Endometrium (tissue), 2 donors: Measurements from ENCODE around the gene UQCRC1.

ENCODE experiments used
- FAIRE-seq: peaks from 2 replicates; lab custom pipeline; 2012; peaks lifted over from hg19 to GRCh38; lab: Jason Lieb, UNC
- donor health status: control.
- donor health status: control.

Gene UQCRC1

DNA sequence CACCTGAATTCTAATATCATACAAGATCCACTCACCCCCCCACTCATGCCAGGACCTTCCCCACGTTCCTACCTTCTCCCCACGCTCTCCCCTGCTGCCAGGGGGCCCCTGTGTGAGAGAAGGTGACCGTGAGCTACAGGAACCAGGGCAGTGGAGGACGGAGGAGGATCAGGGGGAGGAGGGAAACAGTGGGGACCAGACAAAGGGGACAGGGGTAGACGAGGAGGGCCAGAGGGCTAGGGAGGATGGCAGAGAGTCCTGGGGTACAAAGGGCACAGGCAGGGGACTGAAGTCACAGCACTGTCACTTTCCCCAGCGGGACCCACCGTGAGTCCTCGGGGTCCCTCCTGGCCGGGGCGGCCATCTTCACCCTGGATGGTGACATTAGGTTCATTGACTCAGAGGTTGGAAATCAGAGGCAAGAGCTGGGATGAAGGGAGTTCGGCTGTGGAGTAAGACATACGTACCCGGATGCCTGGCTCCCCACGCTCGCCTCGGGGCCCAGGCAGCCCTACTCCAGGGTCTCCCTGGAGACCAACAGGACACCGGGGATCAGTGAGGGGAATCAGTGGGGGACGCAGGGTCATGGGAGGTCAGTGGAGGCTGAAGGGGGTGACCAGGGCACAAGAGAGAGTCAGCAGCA is 39.5 kb downstream of the UQCRC1 start:
- no peak for FAIRE-seq

DNA sequence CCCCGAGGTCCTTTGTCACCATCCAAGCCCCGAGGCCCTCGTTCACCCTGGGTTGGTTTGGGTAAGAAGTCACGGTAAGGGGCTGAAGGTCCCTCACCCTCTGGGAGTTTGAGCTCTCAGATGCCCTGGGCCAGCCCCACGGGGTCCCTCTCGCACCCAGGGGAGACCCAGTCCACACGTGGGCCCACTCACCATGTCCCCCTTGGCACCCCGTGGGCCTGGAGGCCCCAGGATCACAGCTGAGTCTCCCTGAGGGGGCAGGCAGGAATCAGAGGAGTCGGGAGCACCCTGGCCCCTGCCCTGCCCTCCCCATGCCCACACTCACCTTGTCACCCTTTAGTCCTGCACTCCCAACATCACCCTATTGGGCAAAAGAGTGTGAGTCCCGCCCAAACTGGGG is 40.0 kb downstream of the UQCRC1 start:
- FAIRE-seq, result no peak

DNA sequence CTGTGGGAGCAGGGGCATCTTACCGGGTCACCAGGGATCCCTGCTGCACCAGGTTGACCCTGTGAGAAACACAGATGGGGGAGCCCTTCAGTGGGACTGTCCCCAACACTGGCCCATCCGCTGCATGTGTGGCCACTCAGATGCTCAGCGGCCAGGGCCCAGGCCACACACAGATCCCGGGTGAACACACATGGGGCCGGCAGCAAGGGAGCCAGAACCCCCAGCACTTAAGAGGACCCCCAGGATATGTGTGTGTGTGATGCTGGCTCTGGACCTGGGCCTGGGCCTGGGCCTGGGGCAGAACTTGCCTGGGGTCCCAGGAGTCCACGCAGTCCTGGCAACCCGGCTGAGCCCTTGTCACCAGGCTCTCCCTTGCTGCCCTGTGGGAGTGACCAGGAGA is 41.0 kb downstream of the UQCRC1 start:
- FAIRE-seq, result no peak

DNA sequence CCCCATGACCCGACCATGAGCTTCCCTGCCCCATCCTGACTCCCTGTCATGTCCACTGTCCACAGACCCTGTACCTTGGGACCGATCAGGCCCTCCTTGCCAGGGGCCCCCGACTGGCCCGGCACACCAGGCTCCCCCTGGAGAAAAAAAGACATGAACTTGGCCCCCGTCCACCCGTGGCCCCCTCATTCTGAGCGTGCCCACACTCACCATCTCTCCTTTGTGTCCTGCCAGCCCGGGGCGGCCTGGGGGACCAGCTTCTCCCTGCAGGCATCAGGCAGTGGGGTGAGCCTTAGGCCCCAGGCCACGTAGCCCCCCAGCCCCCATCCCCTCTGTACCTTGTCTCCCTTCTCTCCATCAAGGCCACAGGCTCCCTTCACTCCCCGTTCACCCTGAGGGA is 41.9 kb downstream of the UQCRC1 start:
- no peak for FAIRE-seq

DNA sequence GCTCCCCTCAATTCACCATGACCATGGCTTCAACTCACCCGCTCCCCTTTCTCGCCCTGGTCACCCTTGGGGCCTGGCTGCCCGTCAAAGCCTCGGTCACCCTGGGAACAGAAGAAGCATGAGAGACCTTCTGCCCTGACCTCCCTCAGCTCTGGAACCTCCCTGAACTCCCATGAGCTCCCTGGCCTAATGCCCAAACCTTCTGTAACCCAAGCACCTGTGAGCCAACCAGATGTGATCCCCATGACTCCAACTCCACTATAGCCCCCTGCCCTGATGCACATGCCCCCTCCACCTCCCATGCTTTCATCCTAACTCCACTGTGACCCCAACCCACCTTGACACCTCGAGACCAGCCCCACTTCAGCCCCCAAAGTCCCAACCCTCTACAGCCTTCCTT is 42.4 kb downstream of the UQCRC1 start:
- no peak for FAIRE-seq

DNA sequence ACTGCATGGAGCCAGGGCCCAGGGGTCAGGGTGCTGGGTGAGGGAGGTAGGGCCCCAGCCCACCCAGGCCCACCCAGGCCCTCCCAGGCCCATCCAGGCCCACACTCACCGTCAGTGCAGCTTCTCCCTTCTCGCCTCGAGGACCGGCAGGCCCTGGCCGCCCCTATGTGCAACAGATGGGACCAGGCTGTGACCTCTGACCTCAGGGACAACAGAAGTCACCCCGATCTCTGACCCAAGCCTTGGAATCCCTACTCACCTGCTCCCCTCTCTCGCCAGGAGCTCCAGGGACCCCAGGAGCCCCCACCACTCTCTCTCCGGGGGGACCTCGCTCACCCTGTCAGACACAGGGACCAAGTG is 43.1 kb downstream of the UQCRC1 start:
- FAIRE-seq, result no peak

DNA sequence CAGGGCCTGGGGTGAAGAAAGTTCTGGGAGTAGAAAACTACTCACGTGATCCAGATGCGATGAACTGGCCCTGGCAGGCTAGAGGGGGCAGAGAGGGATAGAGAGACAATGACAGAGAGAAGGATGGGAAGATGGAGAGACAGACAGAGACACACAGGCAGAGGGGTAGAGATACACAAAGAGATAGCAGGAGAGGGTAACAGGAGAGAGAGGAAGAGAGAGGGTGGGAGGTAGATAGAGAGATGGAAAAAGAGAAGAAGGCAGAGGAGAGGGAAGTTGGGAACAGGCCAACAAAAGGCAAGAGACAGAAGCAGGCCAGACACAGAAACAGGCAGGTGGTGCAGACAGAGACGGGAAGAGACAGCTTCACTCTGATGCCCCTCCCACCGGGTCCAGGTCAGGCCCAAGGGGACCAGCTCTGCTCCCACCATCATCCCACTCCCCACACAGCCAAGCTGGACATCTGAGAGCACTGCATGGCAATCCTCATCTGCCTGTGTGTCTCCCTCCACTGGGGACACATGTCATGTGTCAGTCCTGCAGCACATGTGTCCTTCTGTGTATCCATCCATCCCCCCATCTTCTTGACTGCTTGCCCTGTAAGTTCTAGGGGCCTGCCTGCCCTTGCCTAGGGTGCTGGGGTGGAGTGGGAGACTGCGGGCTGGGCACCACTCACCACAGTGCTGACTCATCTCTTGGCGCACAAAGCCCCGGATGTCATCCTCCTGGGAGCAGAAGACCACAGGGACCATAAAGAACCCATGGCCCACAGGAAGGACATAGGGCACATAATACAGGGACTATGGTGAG is 43.6 kb downstream of the UQCRC1 start:
- FAIRE-seq, result no peak

DNA sequence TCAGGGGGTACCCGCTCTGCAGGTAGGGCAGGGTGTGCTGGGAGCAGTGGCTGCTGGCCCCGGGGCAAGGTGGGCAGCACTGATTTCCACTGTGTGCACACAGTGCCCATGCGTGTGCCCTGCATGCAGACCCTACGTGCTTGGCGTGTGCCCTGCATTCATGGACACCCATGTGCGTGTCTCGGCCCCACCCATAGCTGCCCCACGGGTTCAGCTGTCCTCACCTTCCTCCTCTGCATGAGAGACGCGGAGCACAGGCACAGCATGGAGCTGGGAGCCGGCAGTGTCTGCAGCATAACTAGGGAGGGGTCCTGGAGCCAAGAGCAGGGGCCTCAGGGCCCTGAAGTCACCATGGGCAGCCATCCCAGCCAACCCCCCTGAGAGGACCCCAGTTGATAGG is 44.3 kb downstream of the UQCRC1 start:
- no peak for FAIRE-seq

DNA sequence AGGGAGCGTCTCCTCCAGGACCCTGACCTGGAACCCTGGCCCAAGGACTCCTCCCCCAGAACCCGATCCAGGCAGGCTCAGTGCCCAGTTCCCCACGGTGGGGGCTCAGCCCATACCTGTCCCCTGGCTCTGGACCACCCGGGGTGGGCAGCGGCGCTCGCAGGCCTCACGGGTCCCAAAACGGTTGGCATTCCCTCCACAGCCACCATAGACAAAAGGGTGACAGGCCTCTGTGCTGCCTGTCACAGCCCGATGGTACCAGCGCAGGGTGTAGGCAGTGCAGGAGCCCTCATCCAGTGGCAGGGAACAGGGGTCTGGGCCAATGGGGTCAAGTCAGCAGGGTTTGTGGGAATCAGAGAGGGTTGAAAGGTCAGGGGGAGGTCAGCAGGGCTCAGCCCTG is 44.8 kb downstream of the UQCRC1 start:
- no peak for FAIRE-seq

DNA sequence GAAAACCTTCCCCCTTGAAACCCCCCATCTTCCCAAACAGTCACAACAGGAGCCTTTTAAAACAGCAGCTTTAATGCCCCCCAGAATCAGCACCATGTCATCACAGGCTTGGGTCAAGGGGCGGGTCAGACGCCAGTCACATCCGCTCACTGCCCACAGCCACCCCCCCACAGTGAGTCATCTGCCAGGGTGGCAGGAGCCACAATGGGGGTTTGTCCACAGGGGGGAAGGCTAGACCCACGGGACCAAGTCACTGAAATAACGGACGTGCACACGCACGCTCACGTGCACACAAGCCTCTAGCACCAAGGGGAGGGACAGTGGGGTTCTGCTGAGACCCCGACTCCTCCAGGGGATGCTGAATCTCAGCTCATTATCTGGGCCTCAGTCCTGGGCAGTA is 45.4 kb downstream of the UQCRC1 start:
- FAIRE-seq, result no peak

DNA sequence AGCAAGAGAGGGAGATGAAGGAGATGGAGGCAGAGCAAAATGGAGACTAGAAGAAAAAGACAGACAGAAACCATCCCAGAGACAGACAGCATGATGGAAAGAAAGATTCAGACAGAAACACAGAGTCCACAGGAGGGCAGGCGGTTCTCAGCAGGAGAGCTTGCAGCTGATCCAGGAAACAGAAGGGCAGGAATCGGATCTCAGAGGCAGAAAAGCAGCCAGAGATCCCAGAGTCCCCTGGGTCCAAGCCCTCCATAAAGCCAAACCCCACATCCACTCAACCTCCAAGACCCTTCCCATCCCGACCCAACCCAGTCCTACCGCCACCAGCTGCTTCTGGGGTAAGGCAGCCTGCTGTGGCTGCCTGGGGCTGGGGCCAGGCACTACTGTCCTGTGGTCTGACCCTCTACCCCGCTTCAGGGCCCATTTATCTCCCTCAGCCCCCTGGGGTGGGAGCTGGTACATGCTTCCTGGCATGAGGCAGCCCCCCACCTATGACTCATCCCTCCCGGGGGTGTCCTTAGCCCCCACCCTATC is 46.0 kb downstream of the UQCRC1 start, which contains the start of gene UCN2:
TSS of gene UCN2 (minus strand) at position 400 of the 537 bp plus-strand sequence. CDS start 657 bp downstream, outside the sequence.
- FAIRE-seq, result no peak

DNA sequence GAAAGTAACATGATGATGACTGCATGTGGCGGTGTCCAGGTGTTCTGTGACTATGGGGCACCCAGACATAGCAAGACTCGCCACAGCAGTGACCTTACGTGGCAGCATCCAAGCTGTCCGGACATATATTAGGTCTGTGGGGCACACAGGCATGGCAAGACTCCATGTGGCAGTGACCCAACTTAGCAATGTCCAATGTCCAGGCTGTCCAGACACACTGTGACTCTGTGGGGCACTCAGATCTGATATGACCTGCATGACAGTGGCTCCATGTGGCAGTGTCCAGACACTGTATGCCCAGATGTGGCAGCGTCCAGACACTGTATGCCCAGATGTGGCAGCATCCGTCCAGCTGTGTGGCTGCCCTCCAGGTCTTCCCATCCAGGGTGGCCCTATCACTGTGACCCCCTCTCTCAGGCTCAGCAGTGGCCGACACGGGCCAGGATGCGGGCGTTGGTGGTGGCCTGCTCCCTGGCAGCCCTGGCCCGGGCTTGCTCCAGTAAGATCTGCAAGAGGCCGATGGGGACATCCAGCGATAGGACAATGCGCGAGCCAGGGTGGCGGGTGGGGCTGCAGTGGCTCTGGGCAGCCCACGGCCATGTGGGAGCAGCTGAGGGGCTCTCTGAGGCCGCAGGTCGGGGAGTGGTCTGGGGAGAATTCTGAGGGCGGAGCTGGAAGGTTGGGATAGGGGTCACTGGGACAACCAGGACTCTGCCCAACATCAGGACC is 46.9 kb downstream of the UQCRC1 start:
- FAIRE-seq, result no peak

DNA sequence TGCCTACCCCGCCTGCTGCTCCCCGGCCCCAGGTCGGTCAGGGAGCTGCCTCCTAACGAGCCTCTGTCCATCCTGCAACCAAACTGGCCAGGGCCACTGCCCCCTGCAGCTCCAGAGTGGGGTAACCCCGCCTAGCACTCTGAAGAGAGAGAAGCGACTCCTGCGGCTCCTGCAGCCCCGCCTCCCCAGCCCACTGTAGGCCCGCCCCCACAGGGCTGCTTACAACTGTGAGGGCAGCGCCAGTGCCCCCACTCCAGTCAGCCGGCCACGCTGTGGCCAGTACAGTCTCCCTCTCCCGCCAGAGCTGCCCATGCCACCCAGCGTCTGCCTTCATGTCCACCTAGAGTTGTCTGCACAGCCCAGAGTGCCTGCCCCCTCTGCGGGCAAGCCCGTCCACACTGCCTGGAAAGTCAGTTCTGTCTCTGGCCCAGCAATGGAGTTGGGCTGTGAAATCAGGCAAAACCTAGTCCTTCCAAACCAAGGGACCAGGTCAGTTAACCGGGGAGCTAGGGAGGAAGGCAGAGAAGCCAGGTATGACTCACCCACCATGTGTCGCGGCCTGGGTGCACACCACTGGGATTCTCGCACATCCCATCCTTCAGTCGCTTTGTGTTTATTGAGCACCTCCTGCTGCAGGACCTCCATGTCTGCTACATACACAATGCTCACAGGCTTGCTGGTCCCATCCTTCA is 48.3 kb downstream of the UQCRC1 start:
- FAIRE-seq, result no peak

DNA sequence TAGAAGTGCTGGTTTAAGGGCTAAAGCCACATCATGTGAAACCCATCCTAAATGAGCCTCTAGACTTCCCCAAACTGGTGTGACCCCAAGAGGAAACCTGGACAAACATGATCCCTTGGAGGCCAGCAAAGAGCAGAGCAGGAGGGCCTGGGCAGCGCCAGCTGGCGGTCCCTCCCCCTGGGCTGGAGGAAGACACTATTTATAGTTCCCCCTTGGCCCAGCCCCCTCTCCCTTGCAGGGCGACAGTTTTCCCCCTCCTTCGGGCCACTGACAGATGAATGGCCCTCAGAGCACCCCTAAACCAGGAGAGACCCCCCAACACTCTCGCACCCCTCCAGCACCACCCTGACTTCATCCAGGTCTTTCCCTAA is 48.8 kb downstream of the UQCRC1 start:
- no peak for FAIRE-seq

DNA sequence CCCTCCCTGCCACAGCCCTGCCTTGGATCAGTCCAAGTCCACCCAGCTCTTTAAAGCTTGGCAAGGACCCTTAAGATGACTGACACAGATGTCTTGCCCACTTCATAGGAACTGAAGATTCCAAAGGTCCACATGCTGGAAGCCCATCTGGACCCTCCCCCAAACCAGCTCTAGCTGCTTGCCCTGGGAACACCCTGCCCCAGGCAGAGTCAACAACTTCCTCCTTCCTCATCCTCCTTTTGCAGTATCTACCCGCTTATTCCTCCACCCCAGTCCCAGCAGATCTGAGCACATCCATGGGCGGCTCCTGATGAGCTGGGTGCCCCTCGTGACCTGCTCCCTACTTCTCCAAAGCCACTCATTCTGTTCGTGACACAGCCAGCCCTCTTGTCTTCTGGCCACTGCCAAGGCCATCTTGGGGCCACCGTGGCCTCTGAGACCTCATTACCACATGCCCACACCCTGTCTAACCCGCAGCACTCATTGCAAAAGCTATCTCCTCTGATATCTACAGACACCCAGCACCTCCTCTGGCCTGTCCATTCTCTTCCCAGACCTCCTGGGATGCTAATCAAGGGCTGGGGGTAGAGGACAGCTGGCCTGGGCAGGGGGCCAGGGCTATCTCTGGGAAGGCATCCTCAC is 50.8 kb downstream of the UQCRC1 start:
- FAIRE-seq, result no peak

DNA sequence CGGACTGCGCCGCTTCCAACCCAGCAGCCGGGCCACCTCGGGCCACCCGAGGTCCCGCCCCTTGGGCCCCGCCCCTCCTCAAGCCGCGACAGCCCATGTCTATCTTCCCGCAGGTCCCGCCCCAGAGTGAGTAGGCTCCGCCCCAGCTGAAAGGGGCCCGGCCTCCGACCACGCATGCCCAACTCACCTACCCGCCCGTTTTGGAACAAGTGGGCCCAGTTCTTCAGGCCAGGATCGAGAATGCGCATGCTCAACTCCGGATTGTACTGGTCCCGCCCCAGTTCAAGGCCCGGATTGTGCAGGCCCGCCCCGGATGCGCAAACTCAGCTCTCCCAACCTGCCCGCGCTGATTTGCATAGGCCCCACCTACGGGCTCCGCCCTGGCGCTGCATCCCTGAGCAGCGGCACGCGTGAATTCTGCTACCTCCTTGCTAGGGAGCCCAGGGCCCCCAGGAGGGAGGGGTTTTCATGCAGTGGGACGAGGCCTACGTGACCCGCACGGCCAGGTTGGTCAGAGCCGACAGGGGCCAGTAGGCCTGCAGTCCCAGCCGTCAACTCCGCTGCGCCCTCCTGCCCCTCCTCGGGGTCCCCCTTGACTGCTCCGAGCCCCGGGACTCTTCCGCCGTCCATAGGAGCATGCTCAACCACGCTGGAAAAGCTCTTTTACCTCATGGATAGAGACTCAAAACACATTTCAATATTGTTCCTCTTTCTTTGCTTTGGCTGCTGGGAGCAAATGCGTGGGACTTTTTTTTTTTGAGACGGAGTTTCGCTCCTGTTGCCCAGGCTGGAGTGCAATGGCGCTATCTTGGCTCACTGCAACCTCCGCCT is 52.4 kb downstream of the UQCRC1 start, which contains the start of gene PFKFB4:
TSS of gene PFKFB4 (minus strand) at position 8 of the 831 bp plus-strand sequence. CDS start 26 bp downstream, outside the sequence.
- peak; percentile 93 for FAIRE-seq

DNA sequence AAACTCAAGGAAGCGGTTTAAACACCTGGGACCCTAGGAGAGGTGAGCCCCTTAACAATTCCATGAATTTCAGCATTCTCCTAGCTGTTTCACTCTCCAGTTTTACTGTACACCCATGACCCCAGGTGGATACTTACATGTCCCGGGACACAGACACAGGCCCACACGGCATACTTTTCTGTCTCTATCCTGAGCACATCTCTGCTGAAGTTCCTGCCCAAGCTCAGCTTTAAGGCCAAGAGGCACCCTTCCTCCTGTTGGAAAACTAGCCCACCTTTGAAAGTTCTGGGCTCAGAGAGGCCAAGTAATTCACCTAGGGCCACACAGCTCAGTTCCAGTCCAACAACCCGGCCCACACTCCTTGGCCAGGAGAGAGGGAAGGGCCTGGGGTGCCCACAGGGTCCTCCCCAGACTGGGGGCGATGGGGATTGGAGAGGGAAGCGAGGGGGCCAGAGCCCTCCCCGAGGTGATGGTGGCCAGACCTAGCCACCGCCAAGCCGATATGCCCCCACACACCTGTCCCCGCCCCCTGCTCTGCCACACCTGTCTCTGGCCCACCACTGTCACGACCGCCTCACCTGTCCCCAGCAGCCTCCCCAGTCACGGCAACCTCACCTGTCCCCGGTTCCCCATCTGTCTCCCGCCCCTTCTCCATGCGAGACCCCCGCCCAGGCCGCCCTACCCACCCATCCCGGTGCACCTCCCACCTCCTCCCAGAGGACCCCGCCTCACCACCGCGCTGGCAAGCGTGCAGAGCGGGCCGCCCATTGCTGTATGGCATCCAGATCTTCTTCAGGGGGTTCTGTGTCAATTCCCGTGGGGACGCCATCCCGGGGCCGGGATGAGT is 53.3 kb downstream of the UQCRC1 start:
- no peak for FAIRE-seq

DNA sequence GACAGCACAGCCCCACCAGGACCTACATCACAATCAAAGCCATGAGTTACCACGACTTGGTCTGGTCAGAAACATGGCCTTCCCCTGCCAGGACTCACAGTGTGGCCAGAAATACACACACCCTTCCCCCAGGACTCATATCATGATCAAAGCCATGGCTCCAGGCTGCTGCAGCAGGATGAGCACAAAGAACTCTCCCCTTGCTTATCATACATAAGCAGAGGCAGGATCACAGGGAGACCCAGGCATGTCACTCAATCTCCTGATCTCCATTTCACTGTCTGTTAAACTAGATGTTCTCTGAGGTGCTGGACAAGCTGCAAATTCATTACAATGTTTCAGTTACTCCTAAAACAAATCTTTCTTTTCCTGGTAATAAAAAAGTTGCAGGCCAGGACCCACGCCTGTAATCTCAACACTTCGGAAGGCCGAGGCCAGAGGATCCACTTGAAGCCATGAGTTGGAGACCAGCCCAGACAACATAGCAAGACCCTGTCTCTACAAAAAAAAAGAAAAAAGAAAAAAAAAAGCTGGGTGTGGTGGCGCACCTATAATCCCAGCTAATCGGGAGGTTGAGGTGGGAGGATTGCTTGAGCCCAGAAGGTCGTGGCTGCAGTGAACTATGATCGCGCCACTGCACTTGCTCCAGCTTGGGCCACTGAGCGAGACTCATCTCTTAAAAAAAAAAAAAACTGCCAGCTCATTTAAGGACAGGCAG is 54.1 kb downstream of the UQCRC1 start:
- FAIRE-seq, result no peak
